Upper lobe of left lung (tissue), 6 donors: ENCODE results near the gene DDX59. TPM values are rescaled to one million over a fixed set of nuclear protein-coding genes. Genes with fewer than 3 reads are reported as not detected.

ENCODE experiments used
- ATAC-seq, 2 donors: fragments of 200-7000 bp; cut with Tn5 transposase; one replicate each; pipeline ENCODE4 v1.9.1; 2022; ENCODE audit warnings: mild to moderate bottlenecking in 2 of 2, moderate library complexity in 2 of 2; ENCODE audit not compliant: low FRiP score in 2 of 2
- DNase-seq, 2 donors: peaks; one replicate each; pipeline ENCODE4 v3.0.0-alpha.2; 2019 to 2020
- H3K27ac ChIP-seq, 4 donors: fragments of 200-600 bp; sonication (generic); one replicate each; pipeline ENCODE4 v1.5.1; 2016 to 2019
- H3K27me3 ChIP-seq, 4 donors: fragments of 200-600 bp; sonication (generic); one replicate each; pipeline ENCODE4 v1.5.1; 2017 to 2019
- H3K36me3 ChIP-seq, 4 donors: fragments of 200-600 bp; sonication (generic); one replicate each; pipeline ENCODE4 v1.5.1; 2016 to 2019
- H3K4me1 ChIP-seq, 4 donors: fragments of 200-600 bp; sonication (generic); one replicate each; pipeline ENCODE4 v1.5.1; 2018 to 2019
- H3K4me3 ChIP-seq, 4 donors: fragments of 200-600 bp; sonication (generic); one replicate each; pipeline ENCODE4 v1.5.1; 2017 to 2019; ENCODE audit warnings: mild to moderate bottlenecking in 2 of 4, moderate library complexity in 1 of 4
- H3K9me3 ChIP-seq, 4 donors: fragments of 200-600 bp; sonication (generic); one replicate each; pipeline ENCODE4 v1.5.1; 2018 to 2019
- EP300 ChIP-seq, 4 donors: sonication (generic); formaldehyde crosslinking; IDR thresholded peaks; one replicate each; pipeline ENCODE4 v1.5.1; 2017; ENCODE audit warnings: antibody characterized with exemption in 4 of 4, control low read depth in 2 of 4
- POLR2A ChIP-seq, 4 donors: fragments of 450-650 bp; IDR thresholded peaks; one replicate each; pipeline ENCODE4 v1.5.1; 2016 to 2017; ENCODE audit warnings: antibody characterized with exemption in 4 of 4, mild to moderate bottlenecking in 2 of 4
- POLR2AphosphoS5 ChIP-seq, 2 donors: sonication (generic); formaldehyde crosslinking; IDR thresholded peaks; one replicate each; pipeline ENCODE4 v1.5.1; 2017; ENCODE audit warnings: antibody characterized with exemption in 2 of 2
- WGBS, 2 donors: methylation state at CpG; one replicate each; pipeline ENCODE4 v1.1.5; 2017 to 2018; 5-methylcytosine and 5-hydroxymethylcytosine counted together
- total RNA-seq, 6 donors: library from RNA; depleted of rRNA in 4 of 6; stranded (reverse); fragments of >200 nt in 4 of 6; gene quantifications; one replicate each; pipeline versions ENCODE4 v1.1.0 to v1.2.1, GENCODE V29; 2016 to 2021
- TF ChIP-seq, protein P1 (sequence below), 6 experiments: fragments of 450-650 bp in 4 of 6; fragments of 200-600 bp in 2 of 6; sonication (generic) in 2 of 6; IDR thresholded peaks; one replicate each; pipeline ENCODE4 v1.5.1; 2016 to 2019; ENCODE audit warnings: antibody characterized with exemption in 6 of 6
- donor health status: DM: no; HTN: no; CAD: no; lungs with moderate emphysema.
- donor health status: DM: no; HTN: yes; CAD: no; lungs with severe emphysema.

DDX59 gene
- total RNA-seq, 6 donors from 2014 or later = 18.4 to 35.6 (median 22.5) TPM

DNA sequence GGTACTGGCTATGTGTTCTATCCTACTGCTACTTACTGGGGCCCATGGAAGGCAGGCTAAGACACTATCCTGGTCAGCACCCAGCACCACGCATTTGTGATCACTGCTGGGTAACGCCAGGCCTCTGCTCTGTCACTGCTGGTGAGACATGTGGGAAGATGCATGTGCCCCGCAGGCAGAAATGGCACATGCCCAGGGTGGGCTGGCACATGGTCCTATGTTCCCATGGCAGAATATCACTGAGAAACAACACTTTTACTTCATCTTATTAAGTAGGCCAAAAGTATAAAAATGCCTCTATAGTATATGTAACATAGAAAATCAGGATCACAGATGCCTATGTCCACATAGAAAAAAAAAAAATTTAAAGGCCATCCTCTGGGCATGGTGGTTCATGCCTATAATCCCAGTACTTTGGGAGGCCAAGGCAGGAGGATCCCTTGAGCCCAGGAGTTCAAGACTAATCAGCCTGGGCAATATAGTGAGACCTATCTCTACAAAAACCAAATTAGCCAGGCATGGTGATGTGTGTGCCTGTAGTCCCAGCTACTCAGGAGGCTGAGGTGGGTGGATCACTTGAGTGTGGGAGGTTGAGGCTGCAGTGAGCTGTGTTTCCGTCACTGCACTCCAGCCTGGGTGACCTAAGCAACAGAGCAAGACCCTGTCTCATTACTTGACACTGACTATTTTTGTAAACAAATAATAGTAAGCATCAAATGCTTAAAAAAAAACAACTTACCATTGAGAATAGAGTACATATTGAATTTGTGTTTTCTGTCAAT lies 11.5 kb downstream of the DDX59 start:
- Histone ChIP-seq H3K27ac (no peak overlapping the region), H3K4me3 (no peak overlapping the region), H3K27me3 (no peaks in the 10 kb centered on the region), H3K4me1 (peaks cover 0 to 5% (median 0%) of the 10 kb centered on the region in 4 donors), H3K36me3 (peaks cover 0 to 90% (median 38%) of the 10 kb centered on the region in 4 donors), H3K9me3 (no peaks in the 10 kb centered on the region)
- DNase-seq (no peak), ATAC-seq (no peak)
- 93 to 100% methylated on average over 4 of the region's 4 CpGs for WGBS, 2 donors
- no peak for TF ChIP-seq POLR2A (IDR thresholded peaks at IDR 0.05)
- TF ChIP-seq, protein P1, sequence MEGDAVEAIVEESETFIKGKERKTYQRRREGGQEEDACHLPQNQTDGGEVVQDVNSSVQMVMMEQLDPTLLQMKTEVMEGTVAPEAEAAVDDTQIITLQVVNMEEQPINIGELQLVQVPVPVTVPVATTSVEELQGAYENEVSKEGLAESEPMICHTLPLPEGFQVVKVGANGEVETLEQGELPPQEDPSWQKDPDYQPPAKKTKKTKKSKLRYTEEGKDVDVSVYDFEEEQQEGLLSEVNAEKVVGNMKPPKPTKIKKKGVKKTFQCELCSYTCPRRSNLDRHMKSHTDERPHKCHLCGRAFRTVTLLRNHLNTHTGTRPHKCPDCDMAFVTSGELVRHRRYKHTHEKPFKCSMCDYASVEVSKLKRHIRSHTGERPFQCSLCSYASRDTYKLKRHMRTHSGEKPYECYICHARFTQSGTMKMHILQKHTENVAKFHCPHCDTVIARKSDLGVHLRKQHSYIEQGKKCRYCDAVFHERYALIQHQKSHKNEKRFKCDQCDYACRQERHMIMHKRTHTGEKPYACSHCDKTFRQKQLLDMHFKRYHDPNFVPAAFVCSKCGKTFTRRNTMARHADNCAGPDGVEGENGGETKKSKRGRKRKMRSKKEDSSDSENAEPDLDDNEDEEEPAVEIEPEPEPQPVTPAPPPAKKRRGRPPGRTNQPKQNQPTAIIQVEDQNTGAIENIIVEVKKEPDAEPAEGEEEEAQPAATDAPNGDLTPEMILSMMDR (IDR thresholded peaks at IDR 0.05) = no peak
- TF ChIP-seq POLR2AphosphoS5 (IDR thresholded peaks at IDR 0.05) = no peak
- TF ChIP-seq EP300 (IDR thresholded peaks at IDR 0.05) = no peak

DNA sequence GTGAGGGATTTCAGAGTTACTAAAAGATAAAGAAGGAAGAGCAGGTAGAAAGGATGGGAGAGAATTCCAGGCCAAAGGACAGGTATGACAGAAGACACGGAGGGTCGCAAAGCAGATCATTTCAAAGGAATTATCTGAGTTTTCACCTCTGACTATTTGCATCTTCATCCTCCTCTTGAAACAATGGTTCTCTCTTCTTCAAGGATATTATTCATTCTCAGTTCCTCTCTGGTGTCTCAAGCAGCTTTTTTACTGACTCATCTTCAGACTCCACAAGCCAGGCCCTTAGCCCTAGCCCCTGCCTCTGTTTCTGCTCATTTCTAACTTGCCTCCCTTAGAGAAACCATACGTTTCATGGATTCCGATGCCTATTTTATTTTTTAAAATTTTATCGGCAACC lies 15.0 kb downstream of the DDX59 start:
- 94 to 95% methylated on average over 5 of the region's 5 CpGs for WGBS, 2 donors
- ATAC-seq = no peak

DNA sequence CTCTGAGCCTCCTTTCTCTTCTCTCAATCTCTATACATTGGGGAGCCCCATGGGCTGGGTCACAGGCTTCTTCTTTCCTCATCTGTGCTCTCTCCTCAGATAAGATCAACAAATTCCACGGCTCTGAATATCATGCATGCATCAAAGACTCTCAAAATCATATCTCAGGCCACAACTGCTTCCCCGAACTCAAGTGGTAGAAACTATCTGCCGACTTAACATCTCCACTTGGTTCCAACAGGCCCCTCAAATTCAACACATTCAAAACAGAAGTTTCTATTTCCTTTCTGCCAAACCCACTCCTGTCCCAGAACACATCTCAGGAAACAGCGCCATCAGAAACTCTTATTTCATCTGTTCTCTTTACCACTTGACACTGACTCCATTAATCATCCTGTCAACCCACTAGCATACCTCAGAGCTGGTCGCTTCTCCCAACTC lies 16.7 kb downstream of the DDX59 start:
- Histone ChIP-seq H3K4me3 (no peak overlapping the region), H3K27ac (no peak overlapping the region), H3K9me3 (no peaks in the 10 kb centered on the region), H3K36me3 (peaks cover 0 to 71% (median 29%) of the 10 kb centered on the region in 4 donors), H3K27me3 (no peaks in the 10 kb centered on the region), H3K4me1 (no peaks in the 10 kb centered on the region)
- DNase-seq (no peak), ATAC-seq (no peak)
- 67 to 74% methylated on average over 5 of the region's 5 CpGs for WGBS, 2 donors
- TF ChIP-seq EP300 (IDR thresholded peaks at IDR 0.05) (no peak), POLR2A (IDR thresholded peaks at IDR 0.05) (no peak), POLR2AphosphoS5 (IDR thresholded peaks at IDR 0.05) (no peak)
- TF ChIP-seq, protein P1 (IDR thresholded peaks at IDR 0.05) = no peak

More for the DNA sequence above, 15.0 kb downstream of the DDX59 start:
- no peak for TF ChIP-seq EP300 (IDR thresholded peaks at IDR 0.05)
- no peak for TF ChIP-seq POLR2A (IDR thresholded peaks at IDR 0.05)
- TF ChIP-seq POLR2AphosphoS5 (IDR thresholded peaks at IDR 0.05) = no peak
- TF ChIP-seq, protein P1 (IDR thresholded peaks at IDR 0.05) = no peak
- Histone ChIP-seq H3K36me3 (peaks cover 0 to 69% (median 32%) of the 10 kb centered on the region in 4 donors), H3K27ac (no peak overlapping the region), H3K4me1 (no peaks in the 10 kb centered on the region), H3K9me3 (no peaks in the 10 kb centered on the region), H3K27me3 (no peaks in the 10 kb centered on the region), H3K4me3 (no peak overlapping the region)
- no peak for DNase-seq

DNA sequence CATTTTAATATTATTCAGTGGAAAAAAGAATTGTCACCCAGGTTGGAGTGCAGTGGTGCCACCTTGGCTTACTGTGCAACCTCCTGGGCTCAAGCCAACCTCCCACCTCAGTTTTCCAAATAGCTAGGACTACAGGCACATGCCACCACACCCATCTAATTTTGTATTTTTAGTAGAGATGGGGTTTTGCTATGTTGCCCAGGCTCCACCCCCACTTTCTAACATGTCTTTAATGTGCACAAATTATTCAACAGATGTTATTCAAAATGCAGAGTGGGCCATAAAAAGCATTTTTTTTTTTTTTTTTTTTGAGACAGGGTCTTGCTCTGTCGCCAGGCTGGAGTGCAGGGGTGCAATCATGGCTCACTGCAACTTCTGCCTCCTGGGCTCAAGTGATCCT lies 17.3 kb downstream of the DDX59 start:
- WGBS, 2 donors = 100% methylated on average over 1 of the region's 1 CpG
- Histone ChIP-seq H3K27me3 (no peaks in the 10 kb centered on the region), H3K4me3 (no peak overlapping the region), H3K9me3 (no peaks in the 10 kb centered on the region), H3K36me3 (peaks cover 0 to 73% (median 27%) of the 10 kb centered on the region in 4 donors), H3K27ac (no peak overlapping the region), H3K4me1 (no peaks in the 10 kb centered on the region)
- DNase-seq (no peak), ATAC-seq (no peak)
- TF ChIP-seq POLR2A (IDR thresholded peaks at IDR 0.05) (no peak), POLR2AphosphoS5 (IDR thresholded peaks at IDR 0.05) (no peak), EP300 (IDR thresholded peaks at IDR 0.05) (no peak)
- TF ChIP-seq, protein P1 (IDR thresholded peaks at IDR 0.05) = no peak
